CD4-positive, alpha-beta T cell treated with Interferon gamma for 1 hour (primary cell): ENCODE data around the gene ARPC5.
"Not testable (repeated sequence)": the region's sequence is repeated elsewhere in the genome, so short reads cannot be mapped to it uniquely, and the experiment has no call there.

Experiments used
- DNase-seq: peaks from one replicate; pipeline ENCODE4 v3.0.0-alpha.2; 2020

ARPC5 gene

GRCh38 chr1:183645531-183645930 is 9.9 kb upstream of the ARPC5 start:
- no peak for DNase-seq

GRCh38 chr1:183642166-183642565 is 6.6 kb upstream of the ARPC5 start:
- no peak for DNase-seq

- no peak for DNase-seq
Measured at GRCh38 chr1:183640193-183640592, 4.6 kb upstream of the ARPC5 start.

GRCh38 chr1:183638649-183639387 is 3.2 kb upstream of the ARPC5 start:
- no peak for DNase-seq

GRCh38 chr1:183636783-183637182 is 1.2 kb upstream of the ARPC5 start:
- no peak for DNase-seq

- DNase-seq: no peak
Measured at GRCh38 chr1:183636334-183636682, 725 bp upstream of the ARPC5 start.

GRCh38 chr1:183635099-183635605 is 431 bp downstream of the ARPC5 start:
- no peak for DNase-seq

- no peak for DNase-seq
Measured at GRCh38 chr1:183634429-183635065, 1.0 kb downstream of the ARPC5 start.

GRCh38 chr1:183633676-183634343 is 1.8 kb downstream of the ARPC5 start:
- DNase-seq: no peak

GRCh38 chr1:183632964-183633363 is 2.6 kb downstream of the ARPC5 start:
- no peak for DNase-seq

GRCh38 chr1:183632114-183632513 is 3.5 kb downstream of the ARPC5 start:
- DNase-seq: no peak

- no peak for DNase-seq
Measured at GRCh38 chr1:183630748-183631147, 4.8 kb downstream of the ARPC5 start.

GRCh38 chr1:183628537-183628936 is 7.0 kb downstream of the ARPC5 start:
- no peak for DNase-seq

- DNase-seq: not testable (repeated sequence)
Measured at GRCh38 chr1:183626236-183626635, 9.3 kb downstream of the ARPC5 start.

GRCh38 chr1:183622884-183623785 is 12.4 kb downstream of the ARPC5 start:
- DNase-seq: peak; percentile 48

GRCh38 chr1:183622013-183622412 is 13.6 kb downstream of the ARPC5 start:
- DNase-seq: no peak

GRCh38 chr1:183620311-183620710 is 15.3 kb downstream of the ARPC5 start:
- DNase-seq: no peak

- no peak for DNase-seq
Measured at GRCh38 chr1:183619781-183620180, 15.8 kb downstream of the ARPC5 start.

GRCh38 chr1:183618202-183618601 is 17.4 kb downstream of the ARPC5 start:
- DNase-seq: not testable (repeated sequence)

- DNase-seq: not testable (repeated sequence)
Measured at GRCh38 chr1:183612975-183613374, 22.6 kb downstream of the ARPC5 start.

GRCh38 chr1:183612407-183612806 is 23.2 kb downstream of the ARPC5 start:
- no peak for DNase-seq

- no peak for DNase-seq
Measured at GRCh38 chr1:183611021-183611420, 24.6 kb downstream of the ARPC5 start.
